Right atrium auricular region (tissue), 2 donors: ENCODE results near the gene LPAR2. TPM values are rescaled to one million over a fixed set of nuclear protein-coding genes. Genes with fewer than 3 reads are reported as not detected.

Source experiments
- DNase-seq: peaks from one replicate; pipeline ENCODE4 v3.0.0-alpha.2; 2019; ENCODE audit warnings: low spot score
- H3K27ac ChIP-seq, 2 donors: fragments of 200-600 bp; sonication (generic); 1 replicate in 1 of 2; 2 replicates in 1 of 2; pipeline ENCODE4 v1.5.1; 2016 to 2019
- H3K27me3 ChIP-seq, 2 donors: fragments of 200-600 bp; sonication (generic); one replicate each; pipeline versions ENCODE4 v1.5.1 to v1.6.0; 2017 to 2019
- H3K36me3 ChIP-seq: fragments of 200-600 bp; sonication (generic); one replicate; pipeline ENCODE4 v1.5.1; 2016
- H3K4me1 ChIP-seq, 2 donors: fragments of 200-600 bp; sonication (generic); one replicate each; pipeline versions ENCODE4 v1.5.1 to v1.6.0; 2017 to 2019
- H3K4me3 ChIP-seq, 2 donors: fragments of 200-600 bp; sonication (generic); 1 replicate in 1 of 2; 2 replicates in 1 of 2; pipeline ENCODE4 v1.5.1; 2017 to 2019; ENCODE audit warnings: mild to moderate bottlenecking in 1 of 2, moderate library complexity in 1 of 2
- H3K9me3 ChIP-seq, 2 donors: fragments of 200-600 bp; sonication (generic); one replicate each; pipeline ENCODE4 v1.5.1; 2019
- total RNA-seq, 2 donors: library from RNA; depleted of rRNA; stranded (reverse); fragments of >200 nt; gene quantifications; one replicate each; pipeline ENCODE4 v1.1.0, GENCODE V29; 2016
- TF ChIP-seq, protein P1 (sequence below), 2 donors: fragments of 200-600 bp; sonication (generic); IDR thresholded peaks; one replicate each; pipeline ENCODE4 v1.5.1; 2019; ENCODE audit warnings: antibody characterized with exemption in 2 of 2

LPAR2 gene
- total RNA-seq, 2 donors from 2014 or later = 0.89 to 3.1 TPM

DNA sequence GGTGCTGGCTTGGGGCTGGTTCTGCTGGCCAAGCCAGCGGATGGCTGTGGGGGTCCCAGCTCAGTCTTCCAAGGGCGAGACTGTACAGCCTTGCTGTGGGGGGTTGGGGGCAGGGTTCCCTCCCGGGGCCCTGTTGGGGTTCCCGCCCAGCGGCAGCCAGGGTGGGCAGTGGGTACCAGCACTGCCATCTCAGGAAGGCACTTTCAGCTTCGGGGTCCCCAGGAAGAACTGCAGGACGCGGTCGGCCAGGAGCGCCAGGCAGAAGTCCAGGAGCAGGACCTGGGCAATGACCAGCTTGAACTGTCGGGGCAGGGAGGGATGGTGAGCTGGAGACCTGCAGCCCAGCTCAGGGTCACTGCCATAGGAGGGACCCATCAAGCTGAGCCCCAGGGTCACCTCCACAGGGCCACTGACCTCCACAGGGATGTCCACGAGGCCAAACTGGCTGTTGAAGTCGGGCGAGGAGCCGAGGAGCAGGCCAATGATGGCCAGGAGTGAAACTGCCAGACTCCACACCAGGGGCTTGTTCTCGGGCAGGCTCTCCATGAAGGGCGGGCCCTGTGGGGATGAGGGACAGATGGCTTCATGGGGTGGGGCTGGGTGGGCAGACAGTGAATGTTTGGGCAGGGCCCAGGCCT, 17.3 kb upstream of the LPAR2 start:
- H3K9me3 ChIP-seq = no peaks in the 10 kb centered on the region
- no peak for DNase-seq
- no peaks in the 10 kb centered on the region for H3K27me3 ChIP-seq
- H3K4me1 ChIP-seq = peaks cover 0 to 10% of the 10 kb centered on the region in 2 donors
- H3K4me3 ChIP-seq = no peak overlapping the region
- H3K36me3 ChIP-seq = peaks cover 50% of the 10 kb centered on the region
- no peak overlapping the region for H3K27ac ChIP-seq
- TF ChIP-seq, protein P1, sequence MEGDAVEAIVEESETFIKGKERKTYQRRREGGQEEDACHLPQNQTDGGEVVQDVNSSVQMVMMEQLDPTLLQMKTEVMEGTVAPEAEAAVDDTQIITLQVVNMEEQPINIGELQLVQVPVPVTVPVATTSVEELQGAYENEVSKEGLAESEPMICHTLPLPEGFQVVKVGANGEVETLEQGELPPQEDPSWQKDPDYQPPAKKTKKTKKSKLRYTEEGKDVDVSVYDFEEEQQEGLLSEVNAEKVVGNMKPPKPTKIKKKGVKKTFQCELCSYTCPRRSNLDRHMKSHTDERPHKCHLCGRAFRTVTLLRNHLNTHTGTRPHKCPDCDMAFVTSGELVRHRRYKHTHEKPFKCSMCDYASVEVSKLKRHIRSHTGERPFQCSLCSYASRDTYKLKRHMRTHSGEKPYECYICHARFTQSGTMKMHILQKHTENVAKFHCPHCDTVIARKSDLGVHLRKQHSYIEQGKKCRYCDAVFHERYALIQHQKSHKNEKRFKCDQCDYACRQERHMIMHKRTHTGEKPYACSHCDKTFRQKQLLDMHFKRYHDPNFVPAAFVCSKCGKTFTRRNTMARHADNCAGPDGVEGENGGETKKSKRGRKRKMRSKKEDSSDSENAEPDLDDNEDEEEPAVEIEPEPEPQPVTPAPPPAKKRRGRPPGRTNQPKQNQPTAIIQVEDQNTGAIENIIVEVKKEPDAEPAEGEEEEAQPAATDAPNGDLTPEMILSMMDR (IDR thresholded peaks at IDR 0.05) = no peak

DNA sequence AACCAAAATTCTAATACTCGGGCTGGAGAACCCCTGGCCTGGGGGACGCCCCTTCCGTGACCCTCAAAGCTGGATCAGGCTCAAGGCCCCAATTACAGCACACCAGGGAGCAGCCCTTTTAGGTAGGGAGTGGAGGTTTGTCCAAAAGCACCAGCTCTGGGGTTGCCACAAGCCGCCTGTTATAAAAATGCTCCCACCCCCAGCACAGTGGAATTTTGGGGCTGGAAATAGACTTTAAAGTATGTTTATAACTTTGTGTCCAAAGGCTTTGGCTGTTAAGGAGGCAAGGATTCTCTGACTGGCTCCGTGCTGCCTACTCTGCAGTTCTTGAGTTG, 16.0 kb upstream of the LPAR2 start:
- TF ChIP-seq, protein P1 (IDR thresholded peaks at IDR 0.05) = peak; percentile 27 to 42
- Histone ChIP-seq H3K9me3 (no peaks in the 10 kb centered on the region), H3K27me3 (no peaks in the 10 kb centered on the region), H3K36me3 (peaks cover 38% of the 10 kb centered on the region), H3K4me3 (peak overlapping the region in 1 of 2 donors; percentile 76), H3K4me1 (peaks cover 0 to 10% of the 10 kb centered on the region in 2 donors), H3K27ac (no peak overlapping the region)
- DNase-seq = no peak

DNA sequence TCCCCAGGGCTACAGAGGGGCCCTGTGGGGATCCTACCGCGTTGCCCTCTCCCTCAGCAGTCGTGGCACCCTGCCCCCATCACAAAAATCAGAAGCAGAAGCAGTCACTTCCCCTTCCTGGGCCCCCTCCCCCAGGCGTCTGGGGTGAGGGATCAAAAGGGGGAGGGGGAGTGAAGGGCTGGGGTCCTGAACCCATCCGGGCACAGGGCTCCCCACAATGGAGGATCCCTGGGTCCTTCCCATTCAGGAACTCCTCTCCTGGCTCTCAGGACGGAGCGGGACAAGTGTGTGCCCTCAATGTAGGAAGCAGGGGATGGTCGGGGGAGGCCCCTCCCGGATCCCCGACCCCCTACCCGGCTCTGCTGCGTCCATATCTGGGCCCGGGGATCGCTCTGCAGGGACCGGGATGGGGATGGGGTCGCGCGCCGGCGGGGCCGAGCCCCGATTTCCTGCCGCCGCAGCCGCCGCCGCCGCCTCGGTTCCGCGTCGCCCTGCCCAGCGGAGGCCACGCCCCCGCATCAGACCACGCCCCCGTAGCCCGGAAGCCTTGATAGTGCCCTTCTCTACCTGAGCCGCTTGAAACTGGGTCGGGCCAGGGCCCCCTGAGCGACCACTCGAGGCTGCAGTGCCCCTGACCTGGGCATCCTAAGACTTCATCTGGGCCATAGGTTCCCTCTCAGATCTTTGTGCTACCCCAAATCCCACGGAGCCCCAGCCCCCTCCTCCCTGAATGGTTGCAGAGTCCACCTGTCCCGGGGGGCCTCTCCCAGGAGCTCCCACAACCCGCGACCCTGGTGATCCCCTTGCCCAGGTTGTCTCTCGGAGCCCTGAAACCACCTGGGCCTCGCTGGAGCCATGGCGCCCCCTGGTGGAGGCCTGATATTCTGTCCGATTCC, 15.4 kb upstream of the LPAR2 start, which contains the start of gene GMIP:
Gene GMIP (minus strand): TSS at position 500 of the 896 bp plus-strand sequence. CDS start 128 bp downstream, at position 372.
- H3K36me3 ChIP-seq = peaks cover 38% of the 10 kb centered on the region
- peak within 1 kb of the TSS; percentile 6 to 75 for H3K27ac ChIP-seq

DNA sequence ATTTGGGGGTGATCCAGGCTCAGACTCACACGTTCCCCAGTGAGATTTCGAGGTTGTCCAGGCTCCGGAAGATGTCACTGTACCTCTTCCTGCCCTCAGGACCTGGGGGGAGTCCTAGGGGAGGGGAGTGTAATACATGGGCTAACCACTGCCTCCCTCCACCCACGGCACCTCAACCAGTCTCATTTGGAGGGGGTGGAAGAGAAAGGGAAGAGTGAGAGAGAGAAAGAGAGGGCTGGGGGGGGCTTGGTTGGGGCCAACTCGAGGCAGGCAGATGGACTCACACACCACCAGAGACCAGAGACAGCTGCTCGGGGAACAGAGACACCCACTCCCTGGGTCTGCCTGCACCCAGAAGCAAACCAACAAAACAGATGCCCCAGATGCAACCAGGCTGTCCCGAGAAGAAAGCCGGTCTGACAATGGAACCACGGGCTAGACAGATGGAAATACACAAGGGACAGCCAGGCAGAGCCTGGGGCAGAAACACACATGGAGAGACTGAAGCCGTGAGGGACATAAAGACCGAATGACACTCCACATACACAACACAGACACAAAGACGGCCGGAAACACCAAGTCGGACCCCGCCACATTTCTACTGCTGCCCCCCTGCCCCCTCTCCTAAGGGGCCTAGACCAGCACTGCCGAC, 14.6 kb upstream of the LPAR2 start:
- Histone ChIP-seq H3K9me3 (no peaks in the 10 kb centered on the region), H3K27ac (peak overlapping the region in 1 of 2 donors; percentile 75), H3K36me3 (peaks cover 30% of the 10 kb centered on the region)

More for the DNA sequence above, 15.4 kb upstream of the LPAR2 start, which contains the start of gene GMIP:
- DNase-seq = no peak
- Histone ChIP-seq H3K4me3 (peak within 1 kb of the TSS; percentile 50 to 76), H3K27me3 (no peaks in the 10 kb centered on the region), H3K9me3 (no peaks in the 10 kb centered on the region), H3K4me1 (peaks cover 0 to 10% of the 10 kb centered on the region in 2 donors)
- TF ChIP-seq, protein P1 (IDR thresholded peaks at IDR 0.05) = peak; percentile 88 to 94

More for the DNA sequence above, 14.6 kb upstream of the LPAR2 start:
- no peaks in the 10 kb centered on the region for H3K27me3 ChIP-seq
- H3K4me3 ChIP-seq = peak overlapping the region; percentile 50 to 76
- TF ChIP-seq, protein P1 (IDR thresholded peaks at IDR 0.05) = no peak
- no peak for DNase-seq
- H3K4me1 ChIP-seq = peaks cover 0 to 10% of the 10 kb centered on the region in 2 donors
